ENCODE data around the gene IRF5. TPM values are rescaled to one million over a fixed set of nuclear protein-coding genes. Genes with fewer than 3 reads are reported as not detected.

IRF5 gene
- total RNA-seq, 1 donor from 2014 or later = 0.36 TPM

GRCh38 chr7:128939861-128940410 is 2.2 kb downstream of the IRF5 start:
- Histone ChIP-seq H3K9ac (ENCODE audit: low read length) (no peak overlapping the region), H2AFZ (ENCODE audit: low read depth, low read length) (no peak overlapping the region), H4K20me1 (ENCODE audit: insufficient read depth, low read length) (no peaks in the 10 kb centered on the region), H3K9me3 (ENCODE audit: insufficient read depth, low read depth, low read length) (no peaks in the 10 kb centered on the region), H3K79me2 (ENCODE audit: insufficient read depth, low read length) (no peaks in the 10 kb centered on the region), H3K4me3 (ENCODE audit: insufficient read depth, low read depth, low read length) (no peak overlapping the region), H3K4me1 (ENCODE audit: insufficient read depth, low read length) (no peaks in the 10 kb centered on the region), H3K27me3 (ENCODE audit: insufficient read depth, low read length) (peaks cover 39% of the 10 kb centered on the region), H3K27ac (ENCODE audit: low read depth, low read length) (no peak overlapping the region), H3K36me3 (ENCODE audit: insufficient read depth, low read length) (no peaks in the 10 kb centered on the region), H3K4me2 (ENCODE audit: low read length) (no peak overlapping the region)
- FAIRE-seq (no peak), DNase-seq (ENCODE audit: low read depth) (no peak)
- Mint-ChIP-seq H3K27me3 (ENCODE audit: low read depth, unreplicated experiment) (peaks cover 50% of the 10 kb centered on the region), H3K4me3 (ENCODE audit: unreplicated experiment) (peak overlapping the region; percentile 40), H3K9me3 (ENCODE audit: unreplicated experiment) (no peaks in the 10 kb centered on the region), H3K27ac (ENCODE audit: unreplicated experiment) (no peak overlapping the region), H3K4me1 (ENCODE audit: low read depth, unreplicated experiment) (peaks cover 2% of the 10 kb centered on the region), H3K36me3 (ENCODE audit: low read depth, unreplicated experiment) (no peaks in the 10 kb centered on the region)
- TF ChIP-seq EZH2 (IDR thresholded peaks at IDR 0.05; ENCODE audit: insufficient read depth, low read length) (no peak), CTCF (IDR thresholded peaks at IDR 0.05; ENCODE audit: insufficient read depth, low read depth, low read length) (no peak)

- Histone ChIP-seq H2AFZ (ENCODE audit: low read depth, low read length) (no peak overlapping the region), H3K4me2 (ENCODE audit: low read length) (no peak overlapping the region), H3K27me3 (ENCODE audit: insufficient read depth, low read length) (peaks cover 35% of the 10 kb centered on the region), H3K9me3 (ENCODE audit: insufficient read depth, low read depth, low read length) (no peaks in the 10 kb centered on the region), H3K36me3 (ENCODE audit: insufficient read depth, low read length) (no peaks in the 10 kb centered on the region), H3K9ac (ENCODE audit: low read length) (no peak overlapping the region), H3K27ac (ENCODE audit: low read depth, low read length) (no peak overlapping the region), H4K20me1 (ENCODE audit: insufficient read depth, low read length) (no peaks in the 10 kb centered on the region), H3K79me2 (ENCODE audit: insufficient read depth, low read length) (no peaks in the 10 kb centered on the region), H3K4me3 (ENCODE audit: insufficient read depth, low read depth, low read length) (no peak overlapping the region), H3K4me1 (ENCODE audit: insufficient read depth, low read length) (no peaks in the 10 kb centered on the region)
- peaks cover 2% of the 10 kb centered on the region for H3K4me1 Mint-ChIP-seq (ENCODE audit: low read depth, unreplicated experiment)
- no peaks in the 10 kb centered on the region for H3K9me3 Mint-ChIP-seq (ENCODE audit: unreplicated experiment)
- TF ChIP-seq CTCF (IDR thresholded peaks at IDR 0.05; ENCODE audit: insufficient read depth, low read depth, low read length) (no peak), EZH2 (IDR thresholded peaks at IDR 0.05; ENCODE audit: insufficient read depth, low read length) (no peak)
- no peak overlapping the region for H3K27ac Mint-ChIP-seq (ENCODE audit: unreplicated experiment)
- DNase-seq (ENCODE audit: low read depth) = no peak
- H3K36me3 Mint-ChIP-seq (ENCODE audit: low read depth, unreplicated experiment) = no peaks in the 10 kb centered on the region
- FAIRE-seq = no peak
- no peak overlapping the region for H3K4me3 Mint-ChIP-seq (ENCODE audit: unreplicated experiment)
- peaks cover 48% of the 10 kb centered on the region for H3K27me3 Mint-ChIP-seq (ENCODE audit: low read depth, unreplicated experiment)
Observed at GRCh38 chr7:128940494-128941322, 3.0 kb downstream of the IRF5 start.
